KOPT-K1 (cell line): ENCODE results near the gene TM6SF1.
"Not testable (repeated sequence)": the region's sequence is repeated elsewhere in the genome, so short reads cannot be mapped to it uniquely, and the experiment has no call there.

Source experiments
- H3K27ac ChIP-seq: fragments of 200-600 bp; sonication (generic); 2 replicates; pipeline ENCODE4 v1.5.1; 2016; ENCODE audit warnings: antibody characterized with exemption, mild to moderate bottlenecking, low read depth, low read length; ENCODE audit not compliant: poor library complexity, severe bottlenecking
- H3K36me3 ChIP-seq: fragments of 200-600 bp; sonication (generic); 2 replicates; pipeline ENCODE4 v1.5.1; 2017; ENCODE audit warnings: antibody characterized with exemption, mild to moderate bottlenecking, low read length, moderate library complexity; ENCODE audit not compliant: insufficient read depth
- H3K9me3 ChIP-seq: fragments of 200-600 bp; sonication (generic); 2 replicates; pipeline ENCODE4 v1.5.1; 2017; ENCODE audit warnings: antibody characterized with exemption, low read length, mild to moderate bottlenecking; ENCODE audit not compliant: insufficient read depth, poor library complexity, severe bottlenecking

Gene TM6SF1

GRCh38 chr15:83081256-83082014, 26.0 kb upstream of the TM6SF1 start:
- H3K27ac ChIP-seq: no peak overlapping the region
- H3K9me3 ChIP-seq: no peaks in the 10 kb centered on the region
- no peaks in the 10 kb centered on the region for H3K36me3 ChIP-seq

GRCh38 chr15:83082730-83083386, 24.6 kb upstream of the TM6SF1 start:
- Histone ChIP-seq H3K27ac (no peak overlapping the region), H3K36me3 (no peaks in the 10 kb centered on the region), H3K9me3 (no peaks in the 10 kb centered on the region)

- H3K36me3 ChIP-seq, H3K27ac ChIP-seq, H3K9me3 ChIP-seq: not testable (repeated sequence)
These were observed 22.0 kb upstream of the TM6SF1 start for GRCh38 chr15:83085461-83085860.

- H3K9me3 ChIP-seq, H3K36me3 ChIP-seq, H3K27ac ChIP-seq: not testable (repeated sequence)
These were observed 21.4 kb upstream of the TM6SF1 start for GRCh38 chr15:83085864-83086552.

GRCh38 chr15:83087576-83087975, 19.9 kb upstream of the TM6SF1 start:
- H3K9me3 ChIP-seq: no peaks in the 10 kb centered on the region
- no peaks in the 10 kb centered on the region for H3K36me3 ChIP-seq
- no peak overlapping the region for H3K27ac ChIP-seq

GRCh38 chr15:83088876-83089275, 18.6 kb upstream of the TM6SF1 start:
- H3K9me3 ChIP-seq: no peaks in the 10 kb centered on the region
- no peaks in the 10 kb centered on the region for H3K36me3 ChIP-seq
- H3K27ac ChIP-seq: no peak overlapping the region

- H3K36me3 ChIP-seq: no peaks in the 10 kb centered on the region
- no peak overlapping the region for H3K27ac ChIP-seq
- no peaks in the 10 kb centered on the region for H3K9me3 ChIP-seq
These were observed 17.0 kb upstream of the TM6SF1 start for GRCh38 chr15:83090465-83090864.

GRCh38 chr15:83091965-83092308, 15.5 kb upstream of the TM6SF1 start:
- H3K9me3 ChIP-seq, H3K27ac ChIP-seq, H3K36me3 ChIP-seq: not testable (repeated sequence)

- no peaks in the 10 kb centered on the region for H3K9me3 ChIP-seq
- no peaks in the 10 kb centered on the region for H3K36me3 ChIP-seq
- H3K27ac ChIP-seq: no peak overlapping the region
These were observed 15.0 kb upstream of the TM6SF1 start for GRCh38 chr15:83092309-83092976.

- H3K27ac ChIP-seq: no peak overlapping the region
- H3K36me3 ChIP-seq: no peaks in the 10 kb centered on the region
- H3K9me3 ChIP-seq: no peaks in the 10 kb centered on the region
These were observed 12.9 kb upstream of the TM6SF1 start for GRCh38 chr15:83094583-83094982.

GRCh38 chr15:83098079-83098478, 9.4 kb upstream of the TM6SF1 start:
- no peaks in the 10 kb centered on the region for H3K36me3 ChIP-seq
- no peak overlapping the region for H3K27ac ChIP-seq
- H3K9me3 ChIP-seq: no peaks in the 10 kb centered on the region

GRCh38 chr15:83099290-83099689, 8.2 kb upstream of the TM6SF1 start:
- no peak overlapping the region for H3K27ac ChIP-seq
- H3K36me3 ChIP-seq: no peaks in the 10 kb centered on the region
- H3K9me3 ChIP-seq: no peaks in the 10 kb centered on the region

GRCh38 chr15:83100097-83100646, 7.3 kb upstream of the TM6SF1 start:
- Histone ChIP-seq H3K36me3 (no peaks in the 10 kb centered on the region), H3K9me3 (no peaks in the 10 kb centered on the region), H3K27ac (no peak overlapping the region)

- H3K36me3 ChIP-seq: no peaks in the 10 kb centered on the region
- H3K9me3 ChIP-seq: no peaks in the 10 kb centered on the region
- H3K27ac ChIP-seq: no peak overlapping the region
These were observed 5.1 kb upstream of the TM6SF1 start for GRCh38 chr15:83102346-83102745.

GRCh38 chr15:83104141-83104540, 3.3 kb upstream of the TM6SF1 start:
- H3K9me3 ChIP-seq: no peaks in the 10 kb centered on the region
- no peak overlapping the region for H3K27ac ChIP-seq

More at GRCh38 chr15:83104141-83104540, 3.3 kb upstream of the TM6SF1 start:
- no peaks in the 10 kb centered on the region for H3K36me3 ChIP-seq
